LNCaP clone FGC (cell line): ENCODE results near the gene ASTN2.

Experiments used
- DNase-seq: peaks from one replicate; pipeline ENCODE4 v3.0.0-alpha.2; 2011; ENCODE audit warnings: low read depth
- H3K4me3 ChIP-seq: 2 replicates; pipeline ENCODE4 v1.5.1; 2011; ENCODE audit warnings: mild to moderate bottlenecking, low read depth, low read length, control low read depth
- CTCF ChIP-seq: IDR thresholded peaks from 2 replicates; pipeline ENCODE4 v1.5.1; 2012; ENCODE audit warnings: mild to moderate bottlenecking; ENCODE audit not compliant: control insufficient read depth, insufficient read depth; ENCODE audit errors: extremely low read depth

Gene ASTN2

GRCh38 chr9:117454711-117455110 lies 39.9 kb upstream of the ASTN2 start:
- no peak for TF ChIP-seq CTCF
- no peak for DNase-seq

GRCh38 chr9:117453737-117454136 lies 38.9 kb upstream of the ASTN2 start:
- H3K4me3 ChIP-seq, result no peak overlapping the region
- TF ChIP-seq CTCF, result no peak
- no peak for DNase-seq

More at GRCh38 chr9:117454711-117455110, 39.9 kb upstream of the ASTN2 start:
- H3K4me3 ChIP-seq, result no peak overlapping the region

GRCh38 chr9:117451311-117451710 lies 36.5 kb upstream of the ASTN2 start:
- no peak overlapping the region for H3K4me3 ChIP-seq
- TF ChIP-seq CTCF, result no peak
- DNase-seq, result no peak

- 0 out of 2 replicates have a peak, but pooled peaks have one; percentile 14 for TF ChIP-seq CTCF
- DNase-seq, result no peak
Observed at GRCh38 chr9:117448066-117448465, 33.2 kb upstream of the ASTN2 start.

GRCh38 chr9:117445631-117446030 lies 30.8 kb upstream of the ASTN2 start:
- DNase-seq, result no peak
- TF ChIP-seq CTCF, result no peak
- no peak overlapping the region for H3K4me3 ChIP-seq

More at GRCh38 chr9:117448066-117448465, 33.2 kb upstream of the ASTN2 start:
- H3K4me3 ChIP-seq, result no peak overlapping the region

GRCh38 chr9:117444501-117444900 lies 29.6 kb upstream of the ASTN2 start:
- no peak for TF ChIP-seq CTCF
- DNase-seq, result no peak

GRCh38 chr9:117437283-117437682 lies 22.4 kb upstream of the ASTN2 start:
- no peak for TF ChIP-seq CTCF
- no peak overlapping the region for H3K4me3 ChIP-seq
- no peak for DNase-seq

More at GRCh38 chr9:117444501-117444900, 29.6 kb upstream of the ASTN2 start:
- no peak overlapping the region for H3K4me3 ChIP-seq
